ENCODE results near the gene FDX2.
"Not testable (repeated sequence)": the region's sequence is repeated elsewhere in the genome, so short reads cannot be mapped to it uniquely, and the experiment has no call there.

The FDX2 gene

DNA sequence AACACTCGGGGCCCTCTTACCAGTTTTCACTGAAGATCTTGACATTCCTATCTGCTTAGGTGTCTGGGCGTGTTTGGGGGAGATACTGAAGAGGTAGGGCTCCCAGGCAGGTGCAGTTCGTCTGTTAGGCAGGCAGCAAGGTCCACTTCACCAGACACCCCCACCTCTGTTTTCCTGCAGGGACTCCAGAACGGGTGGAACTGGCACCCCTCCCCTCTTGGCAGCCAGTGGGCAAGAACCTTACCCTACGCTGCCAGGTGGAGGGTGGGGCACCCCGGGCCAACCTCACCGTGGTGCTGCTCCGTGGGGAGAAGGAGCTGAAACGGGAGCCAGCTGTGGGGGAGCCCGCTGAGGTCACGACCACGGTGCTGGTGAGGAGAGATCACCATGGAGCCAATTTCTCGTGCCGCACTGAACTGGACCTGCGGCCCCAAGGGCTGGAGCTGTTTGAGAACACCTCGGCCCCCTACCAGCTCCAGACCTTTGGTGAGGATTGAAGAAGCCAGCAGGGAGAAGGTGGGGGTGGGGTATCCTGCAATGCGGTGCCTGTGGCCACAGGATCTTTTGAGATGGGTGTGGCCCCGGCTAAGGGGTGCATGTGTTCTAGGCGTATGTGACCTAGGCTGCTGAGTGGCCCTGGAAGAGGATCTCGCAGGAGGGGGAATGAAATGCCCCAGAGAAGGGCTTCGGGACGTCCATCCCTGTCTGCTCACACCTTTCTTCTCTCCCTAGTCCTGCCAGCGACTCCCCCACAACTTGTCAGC, 32.3 kb downstream of the FDX2 start:
- no peak for FAIRE-seq

DNA sequence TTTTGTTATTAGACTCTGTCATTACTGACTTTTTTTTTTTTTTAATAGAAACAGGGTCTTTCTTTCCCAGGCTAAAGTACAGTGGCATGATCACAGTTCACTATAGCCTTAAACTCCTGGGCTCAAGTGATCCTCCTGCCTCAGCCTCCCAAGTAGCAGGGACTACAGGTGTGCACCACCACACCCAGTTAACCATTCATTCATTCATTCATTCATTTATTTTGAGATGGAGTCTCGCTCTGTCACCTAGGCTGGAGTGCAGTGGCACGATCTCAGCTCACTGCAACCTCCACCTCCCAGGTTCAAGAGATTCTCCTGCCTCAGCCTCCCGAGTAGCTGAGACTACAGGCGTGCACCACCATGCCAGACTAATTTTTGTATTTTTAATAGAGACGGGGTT, 33.8 kb downstream of the FDX2 start:
- FAIRE-seq = not testable (repeated sequence)

DNA sequence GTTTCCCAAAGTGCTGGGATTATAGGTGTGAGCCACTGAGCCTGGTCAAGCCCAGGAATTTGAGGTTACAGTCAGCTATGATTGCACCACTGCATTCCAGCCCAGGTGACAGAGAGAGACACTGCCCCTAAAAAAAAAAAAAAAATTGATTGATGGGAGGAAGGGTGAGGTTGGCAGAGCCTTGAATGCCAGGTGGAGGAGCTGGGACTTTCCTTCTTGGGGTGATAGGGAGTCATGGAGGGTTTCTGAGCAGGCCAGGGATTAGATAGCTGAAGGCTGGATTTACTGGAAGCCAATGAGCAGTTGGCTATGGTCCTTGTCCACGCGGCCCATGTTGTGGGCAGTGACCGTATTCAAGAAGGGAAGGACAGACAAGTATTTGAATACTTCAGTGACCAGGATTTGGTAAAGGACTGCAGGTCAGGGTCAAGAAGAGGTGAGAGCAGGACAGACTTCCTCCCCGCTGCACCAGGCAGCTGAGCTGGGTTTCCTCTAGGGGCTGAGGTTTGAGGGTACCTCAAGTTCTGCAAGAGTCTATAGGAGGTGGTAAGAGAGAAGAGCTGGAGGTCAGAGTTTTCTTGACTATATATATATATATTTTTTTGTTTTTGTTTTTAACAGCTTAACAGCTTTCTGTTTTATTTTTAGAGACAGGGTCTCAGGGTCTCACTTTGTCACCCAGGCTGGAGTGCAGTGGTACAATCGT, 35.9 kb downstream of the FDX2 start:
- no peak for FAIRE-seq

DNA sequence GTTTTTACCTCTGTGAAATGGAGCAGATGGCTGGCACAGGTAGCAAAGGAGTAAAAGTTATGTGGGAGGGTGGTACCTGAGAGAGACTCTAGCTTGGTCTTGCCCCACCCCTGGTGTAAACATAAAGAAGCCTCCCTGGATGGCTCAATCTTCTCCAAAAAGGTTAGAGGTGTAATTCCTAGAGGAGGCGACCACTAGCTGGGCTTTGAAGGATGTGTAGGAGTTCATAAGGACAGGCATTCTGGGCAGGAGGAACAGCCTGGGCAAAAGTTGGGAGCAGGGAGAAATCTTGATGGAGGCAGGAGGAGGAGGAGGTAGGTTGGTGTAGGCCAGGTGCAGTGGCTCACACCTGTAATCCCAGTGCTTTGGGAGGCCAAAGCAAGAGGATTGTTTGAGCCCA, 36.9 kb downstream of the FDX2 start:
- FAIRE-seq = no peak

DNA sequence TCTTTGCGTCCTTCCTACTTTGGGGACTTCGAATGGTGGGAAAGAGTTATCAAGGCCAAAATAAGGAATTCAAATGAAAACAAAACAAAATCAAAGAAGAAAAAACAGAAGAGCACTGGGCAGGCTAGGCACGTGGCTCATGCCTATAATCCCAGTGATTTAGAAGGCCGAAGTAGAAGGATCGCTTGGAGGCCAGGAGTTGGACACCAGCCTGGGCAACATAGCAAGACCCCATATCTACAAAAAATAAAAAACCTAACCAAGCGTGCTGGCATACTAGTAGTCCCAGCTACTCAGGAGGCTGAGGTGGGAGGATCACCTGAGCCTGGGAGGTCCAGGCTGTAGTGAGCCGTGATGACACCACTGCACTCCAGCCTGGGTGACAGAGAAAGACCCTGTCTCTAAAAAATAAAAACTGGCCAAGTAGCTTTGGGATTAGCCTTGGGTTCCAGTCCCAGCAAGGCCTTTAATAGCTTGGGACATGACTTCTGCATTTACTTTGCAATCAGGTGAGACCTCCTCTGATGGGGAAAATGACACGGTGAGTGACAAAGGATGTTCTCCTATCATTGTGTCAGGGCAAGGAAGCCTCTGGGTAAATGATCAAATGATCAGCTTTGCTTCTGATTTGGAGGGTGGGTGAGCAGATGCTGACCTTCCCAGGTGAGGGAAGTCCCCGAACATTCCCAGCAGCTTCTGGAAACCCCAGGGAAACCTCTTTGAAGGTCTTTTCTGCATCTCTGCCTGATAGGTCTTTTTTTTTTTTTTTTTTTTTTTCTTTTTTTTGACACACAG, 37.8 kb downstream of the FDX2 start:
- no peak for FAIRE-seq

DNA sequence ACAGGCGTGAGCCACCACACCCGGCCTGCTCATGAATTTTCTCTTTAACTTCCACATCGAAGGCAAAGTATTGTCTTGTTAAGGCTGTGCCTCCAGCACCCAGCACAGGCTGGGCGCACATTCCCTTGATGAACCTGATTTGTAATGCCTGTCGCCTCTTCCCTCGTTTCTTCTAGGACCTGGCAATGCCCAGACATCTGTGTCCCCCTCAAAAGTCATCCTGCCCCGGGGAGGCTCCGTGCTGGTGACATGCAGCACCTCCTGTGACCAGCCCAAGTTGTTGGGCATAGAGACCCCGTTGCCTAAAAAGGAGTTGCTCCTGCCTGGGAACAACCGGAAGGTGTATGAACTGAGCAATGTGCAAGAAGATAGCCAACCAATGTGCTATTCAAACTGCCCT, 41.2 kb downstream of the FDX2 start:
- no peak for FAIRE-seq

DNA sequence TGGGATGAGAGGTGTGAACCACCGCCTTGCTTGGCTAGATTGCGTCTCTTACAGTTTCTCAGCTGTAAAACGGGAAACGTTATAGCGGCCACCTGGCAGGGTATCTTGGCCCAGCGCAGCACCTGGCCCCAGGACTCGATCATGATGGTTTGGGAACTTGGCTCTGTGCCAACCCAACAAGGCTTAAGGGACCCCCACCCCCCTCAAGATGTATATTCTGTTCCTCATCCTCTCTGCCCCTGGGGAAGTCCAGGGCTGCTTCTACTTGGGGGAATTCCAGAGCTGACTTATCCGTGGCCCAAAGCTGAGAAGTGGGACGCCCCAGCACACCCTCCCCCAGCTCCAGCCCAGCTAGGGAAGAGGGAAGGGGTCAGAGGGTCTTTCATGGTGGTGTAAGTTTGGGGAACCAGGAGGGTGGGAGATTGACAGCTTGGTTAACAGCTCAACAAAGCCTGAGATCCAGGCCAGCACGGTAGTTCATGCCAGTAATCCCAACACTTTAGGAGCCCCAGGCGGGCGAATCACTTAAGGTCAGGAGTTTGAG, 44.2 kb downstream of the FDX2 start:
- no peak for FAIRE-seq

DNA sequence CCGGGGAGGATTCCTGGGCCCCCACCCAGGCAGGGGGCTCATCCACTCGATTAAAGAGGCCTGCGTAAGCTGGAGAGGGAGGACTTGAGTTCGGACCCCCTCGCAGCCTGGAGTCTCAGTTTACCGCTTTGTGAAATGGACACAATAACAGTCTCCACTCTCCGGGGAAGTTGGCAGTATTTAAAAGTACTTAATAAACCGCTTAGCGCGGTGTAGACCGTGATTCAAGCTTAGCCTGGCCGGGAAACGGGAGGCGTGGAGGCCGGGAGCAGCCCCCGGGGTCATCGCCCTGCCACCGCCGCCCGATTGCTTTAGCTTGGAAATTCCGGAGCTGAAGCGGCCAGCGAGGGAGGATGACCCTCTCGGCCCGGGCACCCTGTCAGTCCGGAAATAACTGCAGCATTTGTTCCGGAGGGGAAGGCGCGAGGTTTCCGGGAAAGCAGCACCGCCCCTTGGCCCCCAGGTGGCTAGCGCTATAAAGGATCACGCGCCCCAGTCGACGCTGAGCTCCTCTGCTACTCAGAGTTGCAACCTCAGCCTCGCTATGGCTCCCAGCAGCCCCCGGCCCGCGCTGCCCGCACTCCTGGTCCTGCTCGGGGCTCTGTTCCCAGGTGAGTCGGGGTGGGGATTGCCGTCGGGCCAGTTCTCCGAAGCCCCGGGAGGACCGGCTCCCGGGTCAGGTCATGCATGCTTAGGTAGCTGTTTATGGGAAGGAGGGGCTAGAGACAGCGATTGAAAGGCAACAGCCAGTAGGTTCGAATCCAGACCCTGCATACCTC, 45.0 kb downstream of the FDX2 start, which contains the start of gene ICAM1:
TSS of gene ICAM1 (plus strand) at position 505 of the 779 bp plus-strand sequence. CDS start at position 545, 40 bp downstream.
- no peak for FAIRE-seq

DNA sequence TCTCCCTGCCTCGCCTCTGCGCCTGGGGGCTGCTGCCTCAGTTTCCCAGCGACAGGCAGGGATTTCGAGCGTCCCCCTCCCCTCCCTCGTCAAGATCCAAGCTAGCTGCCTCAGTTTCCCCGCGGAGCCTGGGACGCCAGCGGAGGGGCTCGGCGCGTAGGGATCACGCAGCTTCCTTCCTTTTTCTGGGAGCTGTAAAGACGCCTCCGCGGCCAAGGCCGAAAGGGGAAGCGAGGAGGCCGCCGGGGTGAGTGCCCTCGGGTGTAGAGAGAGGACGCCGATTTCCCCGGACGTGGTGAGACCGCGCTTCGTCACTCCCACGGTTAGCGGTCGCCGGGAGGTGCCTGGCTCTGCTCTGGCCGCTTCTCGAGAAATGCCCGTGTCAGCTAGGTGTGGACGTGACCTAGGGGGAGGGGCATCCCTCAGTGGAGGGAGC, 45.6 kb downstream of the FDX2 start:
- no peak for FAIRE-seq

DNA sequence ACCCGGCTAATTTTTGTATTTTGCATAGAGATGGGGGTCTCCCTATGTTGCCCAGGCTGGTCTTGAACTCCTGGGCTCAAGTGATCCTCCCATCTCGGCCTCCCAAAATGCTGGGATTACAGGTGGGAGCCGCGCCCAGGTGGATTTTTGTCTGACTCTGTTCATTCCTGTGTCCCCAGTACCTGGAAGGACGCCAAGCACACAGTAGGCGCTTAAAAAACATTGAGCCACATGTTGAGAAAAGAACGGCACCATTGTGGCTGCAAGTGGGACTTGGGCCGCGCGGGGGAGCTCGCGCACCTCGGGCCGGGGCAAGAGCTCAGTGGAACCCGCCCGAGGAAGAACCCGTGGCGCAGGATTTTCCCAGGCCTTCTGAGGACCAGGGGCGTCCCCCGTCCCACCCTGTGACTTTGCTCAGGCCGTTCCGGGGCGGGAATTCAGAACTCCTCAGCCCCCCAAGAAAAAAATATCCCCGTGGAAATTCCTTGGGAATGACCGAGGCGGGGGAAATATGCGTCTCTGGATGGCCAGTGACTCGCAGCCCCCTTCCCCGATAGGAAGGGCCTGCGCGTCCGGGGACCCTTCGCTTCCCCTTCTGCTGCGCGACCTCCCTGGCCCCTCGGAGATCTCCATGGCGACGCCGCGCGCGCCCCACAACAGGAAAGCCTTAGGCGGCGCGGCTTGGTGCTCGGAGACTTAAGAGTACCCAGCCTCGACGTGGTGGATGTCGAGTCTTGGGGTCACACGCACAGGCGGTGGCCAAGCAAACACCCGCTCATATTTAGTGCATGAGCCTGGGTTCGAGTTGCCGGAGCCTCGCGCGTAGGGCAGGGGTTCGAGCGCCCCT, 46.3 kb downstream of the FDX2 start:
- no peak for FAIRE-seq

DNA sequence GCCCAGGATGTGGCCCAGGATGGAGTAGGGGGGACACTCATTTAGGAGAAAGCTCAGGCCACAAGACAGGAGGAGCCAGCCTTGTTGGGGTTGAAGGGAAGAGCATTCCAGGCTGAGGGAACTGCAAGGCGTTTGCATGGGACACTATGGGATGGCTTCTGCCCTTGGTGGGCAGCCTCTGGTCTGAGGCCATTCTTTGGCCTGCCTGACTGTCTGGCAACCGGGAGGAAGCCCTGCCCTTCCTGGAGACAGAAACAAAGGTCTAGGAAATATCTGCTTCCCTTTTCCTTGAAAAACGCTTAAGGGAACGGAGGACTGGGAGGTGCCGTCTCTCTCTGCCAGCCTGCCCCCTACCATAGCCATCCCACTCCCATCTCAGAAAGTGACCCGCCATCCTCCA, 47.7 kb downstream of the FDX2 start:
- FAIRE-seq = no peak

DNA sequence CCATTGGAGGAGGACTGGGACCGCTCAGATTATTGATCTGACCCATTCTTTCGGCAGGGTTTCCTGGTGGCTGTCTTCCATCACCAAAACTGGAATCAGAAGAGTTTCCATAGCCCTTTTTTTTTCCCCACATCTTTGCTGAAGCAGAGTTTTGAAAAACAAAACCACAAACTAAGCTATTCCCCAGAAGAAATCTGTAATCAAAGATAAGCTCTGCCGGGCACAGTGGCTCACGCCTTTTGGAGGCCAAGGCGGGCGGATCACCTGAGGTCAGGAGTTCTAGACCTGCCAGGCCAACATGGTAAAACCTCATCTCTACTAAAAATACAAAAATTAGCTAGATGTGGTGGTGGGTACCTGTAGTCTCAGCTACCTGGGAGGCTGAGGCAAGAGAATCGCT, 49.1 kb downstream of the FDX2 start:
- FAIRE-seq = no peak

DNA sequence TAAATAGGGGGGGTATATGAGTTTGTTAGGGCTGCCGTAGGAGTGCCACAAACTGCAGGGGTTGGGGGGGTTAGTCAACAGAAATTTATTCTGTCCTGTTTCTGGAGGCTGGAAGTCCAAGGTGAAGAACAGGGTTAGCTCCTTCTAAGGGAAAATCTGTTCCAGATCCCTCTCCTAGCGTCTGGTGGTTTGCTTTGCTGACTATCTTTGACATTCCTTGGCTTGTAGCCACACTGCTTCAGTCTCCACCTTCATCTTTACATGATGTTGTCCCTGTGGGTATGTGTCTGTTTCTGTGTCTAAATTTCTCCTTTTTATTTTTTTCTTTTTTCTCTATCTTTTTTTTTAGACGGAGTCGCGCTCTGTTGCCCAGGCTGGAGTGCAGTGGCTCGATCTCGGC, 53.0 kb downstream of the FDX2 start:
- FAIRE-seq = no peak

DNA sequence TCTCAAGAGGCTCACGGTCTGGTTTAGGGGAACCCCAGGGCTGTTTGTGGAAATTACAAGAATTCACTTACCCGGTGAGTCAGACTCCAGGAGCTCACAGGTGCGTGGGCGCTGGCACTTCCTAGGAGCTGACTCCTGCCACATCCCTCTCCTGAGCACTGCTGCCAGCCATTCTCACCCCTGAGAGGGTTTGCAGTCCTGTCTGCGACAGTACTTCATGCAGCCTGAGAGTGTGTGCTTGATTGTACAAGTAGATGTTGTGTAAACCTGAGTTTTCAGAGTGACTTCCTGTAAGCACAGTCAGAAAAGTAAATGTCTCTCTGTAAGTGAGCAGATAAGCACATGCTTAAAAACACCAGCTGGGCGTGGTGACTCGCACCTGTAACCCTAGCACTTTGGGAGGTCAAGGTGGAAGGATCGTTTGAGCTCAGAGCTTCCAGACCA, 55.7 kb downstream of the FDX2 start:
- no peak for FAIRE-seq

Data from A204.1 (cell line).